ENCODE results near the gene FXYD3. TPM values are rescaled to one million over a fixed set of nuclear protein-coding genes. Genes with fewer than 3 reads are reported as not detected.

FXYD3 gene
- polyA plus RNA-seq, 1 of the 3 experiments (the other 2 are of a cell fraction): not detected

GRCh38 chr19:35076026-35076370 is 39.6 kb upstream of the FXYD3 start:
- no peaks in the 10 kb centered on the region for H3F3A ChIP-seq (replicated peaks; ENCODE audit: insufficient read depth)
- ChIA-PET POLR2A (no interaction called here), CTCF (interaction anchor here (1.9 kb wide), 1 partner anchor 10 kb away, joined by 10 read pairs; no protein-coding TSS in a partner anchor)
- no peaks in the 10 kb centered on the region for H3K27me3 ChIP-seq (ENCODE audit: insufficient read depth)
- no peak overlapping the region for H3K4me2 ChIP-seq
- H3K9me2 ChIP-seq: no peaks in the 10 kb centered on the region
- H3K4me3 ChIP-seq (ENCODE audit: low read depth in 2 of 2, low read length in 1 of 2): no peak overlapping the region
- H3K27ac ChIP-seq (ENCODE audit: low read depth in 2 of 2, low read length in 1 of 2): no peak overlapping the region
- TF ChIP-seq USF2 (IDR thresholded peaks at IDR 0.05; ENCODE audit: borderline replicate concordance, low read depth, low read length) (no peak), RFX5 (IDR thresholded peaks at IDR 0.05; ENCODE audit: low read length) (no peak), PBX3 (IDR thresholded peaks at IDR 0.05) (no peak), NRF1 (IDR thresholded peaks at IDR 0.05; ENCODE audit: low read depth, low read length) (no peak), MEF2A (IDR thresholded peaks at IDR 0.05; ENCODE audit: borderline replicate concordance, low read depth) (no peak), CHD2 (IDR thresholded peaks at IDR 0.05; ENCODE audit: low read length, partially characterized antibody) (no peak), FOXJ3 (CRISPR knock-in tag; IDR thresholded peaks at IDR 0.05) (no peak), RCOR1 (IDR thresholded peaks at IDR 0.05; ENCODE audit: low read length) (no peak), RAD21 (IDR thresholded peaks at IDR 0.05; ENCODE audit: low read length) (no peak), GATA2 (CRISPR knock-in tag; IDR thresholded peaks at IDR 0.05) (no peak), RXRA (IDR thresholded peaks at IDR 0.05; ENCODE audit: borderline replicate concordance, low read depth) (no peak), REST (IDR thresholded peaks at IDR 0.05; ENCODE audit: low read depth, low read length) (no peak), TEAD4 (IDR thresholded peaks at IDR 0.05; ENCODE audit: borderline replicate concordance, insufficient read depth) (no peak), MXI1 (IDR thresholded peaks at IDR 0.05; ENCODE audit: low read depth, low read length) (no peak), GABPA (IDR thresholded peaks at IDR 0.05; ENCODE audit: low read depth) (no peak), USF1 (IDR thresholded peaks at IDR 0.05; ENCODE audit: borderline replicate concordance, low read depth) (no peak)
- H4K20me1 ChIP-seq (ENCODE audit: insufficient read depth): no peaks in the 10 kb centered on the region
- H3K36me3 ChIP-seq (replicated peaks in 1 of 2; ENCODE audit: control insufficient read depth in 1 of 2, insufficient read depth in 2 of 2, low read length in 1 of 2): no peaks in the 10 kb centered on the region
- H3K9me3 ChIP-seq: no peaks in the 10 kb centered on the region
- H3K79me2 ChIP-seq (ENCODE audit: insufficient read depth): no peaks in the 10 kb centered on the region
- H3K9ac ChIP-seq: no peak overlapping the region
- no peaks in the 10 kb centered on the region for H3K4me1 ChIP-seq (ENCODE audit: control insufficient read depth in 1 of 2, insufficient read depth in 2 of 2, low read depth in 1 of 2, low read length in 1 of 2)
- no peak overlapping the region for H2AFZ ChIP-seq (ENCODE audit: low read depth)
- DNase-seq: no peak
- WGBS (ENCODE audit: low lambda C conversion rate): 52% methylated on average over 3 of the region's 6 CpGs

Data from SK-N-SH (cell line).